Ishikawa (cell line): ENCODE results near the gene RGS7.

Experiments
- CEBPB ChIP-seq: IDR thresholded peaks from 2 replicates; pipeline ENCODE4 v1.6.1; 2012
- CREB1 ChIP-seq: IDR thresholded peaks from 2 replicates; pipeline ENCODE4 v1.6.1; 2012; ENCODE audit warnings: low read depth
- EGR1 ChIP-seq: IDR thresholded peaks from 2 replicates; pipeline ENCODE4 v1.6.1; 2012
- EP300 ChIP-seq: IDR thresholded peaks from 2 replicates; pipeline ENCODE4 v1.6.1; 2012; ENCODE audit warnings: borderline replicate concordance
- FOXM1 ChIP-seq: IDR thresholded peaks from 2 replicates; pipeline ENCODE4 v1.6.1; 2012; ENCODE audit warnings: low read depth, borderline replicate concordance
- NFIC ChIP-seq: IDR thresholded peaks from 2 replicates; pipeline ENCODE4 v1.6.1; 2012
- RAD21 ChIP-seq: IDR thresholded peaks from 2 replicates; pipeline ENCODE4 v1.6.1; 2012; ENCODE audit warnings: low read depth
- REST ChIP-seq: IDR thresholded peaks from 2 replicates; pipeline ENCODE4 v1.6.1; 2012; ENCODE audit warnings: low read depth, mild to moderate bottlenecking
- TAF1 ChIP-seq: IDR thresholded peaks from 2 replicates; pipeline ENCODE4 v1.6.1; 2012; ENCODE audit warnings: low read depth, mild to moderate bottlenecking
- TCF12 ChIP-seq: IDR thresholded peaks from 2 replicates; pipeline ENCODE4 v1.6.1; 2012; ENCODE audit warnings: low read depth
- TEAD4 ChIP-seq: IDR thresholded peaks from 2 replicates; pipeline ENCODE4 v1.6.1; 2012
- YY1 ChIP-seq: IDR thresholded peaks from 2 replicates; pipeline ENCODE4 v1.6.1; 2012; ENCODE audit warnings: low read depth
- ZBTB7A ChIP-seq: IDR thresholded peaks from 2 replicates; pipeline ENCODE4 v1.6.1; 2012; ENCODE audit warnings: low read depth
- TF ChIP-seq, protein P1 (sequence below): IDR thresholded peaks from 2 replicates; pipeline ENCODE4 v1.6.1; 2012
- TF ChIP-seq, protein P2 (sequence below): IDR thresholded peaks from 2 replicates; pipeline ENCODE4 v1.6.1; 2012

Gene RGS7

DNA sequence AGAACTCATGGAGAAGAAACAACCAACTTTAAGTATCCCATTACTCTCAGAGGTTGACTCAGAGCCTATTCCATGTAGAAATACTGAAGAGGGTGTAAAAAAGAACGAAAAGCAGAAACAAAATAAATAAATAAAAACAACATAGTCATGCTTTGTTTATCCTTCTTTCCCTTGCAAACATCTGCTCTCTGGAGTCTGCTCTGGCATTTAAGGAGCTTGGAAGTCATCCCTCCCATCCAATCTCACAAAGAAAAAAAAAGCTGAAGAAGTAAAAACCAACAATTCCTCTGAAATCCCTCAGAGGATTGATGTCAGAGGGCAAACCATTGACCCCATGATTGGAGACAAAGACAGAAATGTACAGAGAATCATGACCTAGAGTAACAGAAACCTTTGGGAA lies 442.5 kb downstream of the RGS7 start:
- TF ChIP-seq NFIC (no peak), ZBTB7A (no peak), CREB1 (no peak), CEBPB (no peak), RAD21 (no peak), TCF12 (no peak), REST (no peak), TEAD4 (no peak), EGR1 (no peak), YY1 (no peak), FOXM1 (no peak), TAF1 (no peak), EP300 (no peak)
- TF ChIP-seq, protein P1, sequence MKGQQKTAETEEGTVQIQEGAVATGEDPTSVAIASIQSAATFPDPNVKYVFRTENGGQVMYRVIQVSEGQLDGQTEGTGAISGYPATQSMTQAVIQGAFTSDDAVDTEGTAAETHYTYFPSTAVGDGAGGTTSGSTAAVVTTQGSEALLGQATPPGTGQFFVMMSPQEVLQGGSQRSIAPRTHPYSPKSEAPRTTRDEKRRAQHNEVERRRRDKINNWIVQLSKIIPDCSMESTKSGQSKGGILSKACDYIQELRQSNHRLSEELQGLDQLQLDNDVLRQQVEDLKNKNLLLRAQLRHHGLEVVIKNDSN, result no peak
- TF ChIP-seq, protein P2, sequence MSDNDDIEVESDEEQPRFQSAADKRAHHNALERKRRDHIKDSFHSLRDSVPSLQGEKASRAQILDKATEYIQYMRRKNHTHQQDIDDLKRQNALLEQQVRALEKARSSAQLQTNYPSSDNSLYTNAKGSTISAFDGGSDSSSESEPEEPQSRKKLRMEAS, result no peak

DNA sequence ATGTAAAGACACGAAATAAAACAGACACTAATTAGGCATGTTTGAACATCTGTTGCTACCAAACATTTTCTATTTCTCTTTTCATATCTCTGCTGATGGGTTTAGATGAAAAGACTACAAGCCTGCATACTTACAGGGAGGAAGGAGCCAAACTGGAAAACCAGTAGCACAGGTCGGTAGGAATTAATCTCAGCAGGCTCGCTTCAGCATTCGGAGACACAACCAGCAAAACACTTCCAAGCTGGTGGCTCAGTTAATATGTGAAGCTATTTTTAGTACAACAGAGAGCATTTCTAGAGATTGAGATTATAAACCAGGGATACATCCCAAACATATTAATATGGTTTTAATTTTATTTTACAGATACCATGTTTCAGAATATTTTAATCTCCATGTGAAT lies 444.2 kb downstream of the RGS7 start:
- TF ChIP-seq NFIC (no peak), REST (no peak)

- no peak for TF ChIP-seq TAF1
Measured at GRCh38 chr1:240909701-240910457, 447.1 kb downstream of the RGS7 start.

DNA sequence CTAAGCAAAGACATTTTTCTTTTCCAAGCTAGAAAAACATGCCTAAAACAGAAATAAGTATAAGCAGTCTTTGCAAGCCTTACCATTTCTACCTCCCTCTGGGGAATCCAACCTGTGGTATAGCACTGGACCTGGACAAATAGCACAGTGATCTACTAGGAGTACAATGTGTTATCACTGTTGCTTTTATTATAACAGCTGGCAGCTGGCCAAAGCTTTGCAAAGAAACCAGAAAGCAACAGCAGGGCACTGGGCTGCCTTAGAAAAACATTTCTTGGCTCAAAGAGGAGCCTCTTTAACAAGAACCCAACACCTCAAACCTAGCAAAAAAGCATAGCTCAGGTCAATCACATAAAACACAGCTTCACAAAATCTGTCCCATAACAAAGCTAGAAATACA lies 450.5 kb downstream of the RGS7 start:
- TF ChIP-seq, protein P2, result no peak
- TF ChIP-seq CEBPB, result no peak
- TF ChIP-seq TCF12, result no peak
- TF ChIP-seq RAD21, result no peak
- TF ChIP-seq TAF1, result no peak
- TF ChIP-seq YY1, result no peak
- TF ChIP-seq TEAD4, result no peak
- no peak for TF ChIP-seq REST
- TF ChIP-seq EP300, result no peak
- TF ChIP-seq, protein P1, result no peak
- no peak for TF ChIP-seq FOXM1
- TF ChIP-seq NFIC, result no peak
- no peak for TF ChIP-seq CREB1
- TF ChIP-seq EGR1, result no peak
- TF ChIP-seq ZBTB7A, result no peak

- TF ChIP-seq NFIC (no peak), TEAD4 (no peak), RAD21 (no peak), REST (no peak), TCF12 (no peak), CREB1 (no peak), CEBPB (no peak), TAF1 (no peak)
- TF ChIP-seq, protein P1, result no peak
- TF ChIP-seq, protein P2, result no peak
Measured at GRCh38 chr1:240905225-240905765, 451.7 kb downstream of the RGS7 start.
